ENCODE results near the gene TMEM222. TPM values are rescaled to one million over a fixed set of nuclear protein-coding genes. Genes with fewer than 3 reads are reported as not detected.

TMEM222 gene, protein sequence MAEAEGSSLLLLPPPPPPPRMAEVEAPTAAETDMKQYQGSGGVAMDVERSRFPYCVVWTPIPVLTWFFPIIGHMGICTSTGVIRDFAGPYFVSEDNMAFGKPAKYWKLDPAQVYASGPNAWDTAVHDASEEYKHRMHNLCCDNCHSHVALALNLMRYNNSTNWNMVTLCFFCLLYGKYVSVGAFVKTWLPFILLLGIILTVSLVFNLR
- 22.9 and 23.5 TPM in 2 replicates for total RNA-seq

DNA sequence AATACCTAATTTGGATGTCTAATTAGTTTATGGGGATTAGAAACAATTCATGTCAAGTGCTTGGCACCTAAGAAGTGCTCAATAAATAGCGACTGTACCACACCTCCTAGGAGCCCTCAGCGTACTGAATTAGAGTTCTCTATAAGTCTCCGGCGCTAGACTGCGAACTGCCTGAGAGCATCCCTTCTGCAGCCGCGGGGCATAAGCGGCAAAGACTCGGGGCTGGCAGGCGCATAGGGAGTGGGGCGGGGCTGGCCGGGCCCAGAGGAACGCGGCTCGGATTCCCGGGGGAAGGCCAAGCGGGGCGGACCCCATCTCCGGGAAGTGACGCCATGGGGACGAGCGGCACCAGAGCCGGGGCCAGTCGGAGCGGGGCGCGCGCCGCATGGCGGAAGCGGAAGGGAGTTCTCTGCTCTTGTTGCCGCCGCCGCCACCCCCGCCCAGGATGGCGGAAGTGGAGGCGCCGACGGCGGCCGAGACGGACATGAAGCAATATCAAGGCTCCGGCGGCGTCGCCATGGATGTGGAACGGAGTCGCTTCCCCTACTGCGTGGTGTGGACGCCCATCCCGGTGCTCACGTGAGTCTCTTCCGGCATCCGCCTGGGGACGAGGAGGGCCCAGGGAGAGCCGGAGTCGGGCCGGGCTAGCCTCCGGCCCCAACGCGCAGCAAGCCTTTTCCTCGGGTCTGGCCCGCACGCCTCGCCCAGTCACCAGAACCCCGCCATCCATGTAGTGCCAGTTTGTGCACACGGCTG lies at the start of gene TMEM222:
TMEM222 (plus strand) TSS at position 351 of the 756 bp plus-strand sequence; CDS start at position 386, 35 bp downstream.

DNA sequence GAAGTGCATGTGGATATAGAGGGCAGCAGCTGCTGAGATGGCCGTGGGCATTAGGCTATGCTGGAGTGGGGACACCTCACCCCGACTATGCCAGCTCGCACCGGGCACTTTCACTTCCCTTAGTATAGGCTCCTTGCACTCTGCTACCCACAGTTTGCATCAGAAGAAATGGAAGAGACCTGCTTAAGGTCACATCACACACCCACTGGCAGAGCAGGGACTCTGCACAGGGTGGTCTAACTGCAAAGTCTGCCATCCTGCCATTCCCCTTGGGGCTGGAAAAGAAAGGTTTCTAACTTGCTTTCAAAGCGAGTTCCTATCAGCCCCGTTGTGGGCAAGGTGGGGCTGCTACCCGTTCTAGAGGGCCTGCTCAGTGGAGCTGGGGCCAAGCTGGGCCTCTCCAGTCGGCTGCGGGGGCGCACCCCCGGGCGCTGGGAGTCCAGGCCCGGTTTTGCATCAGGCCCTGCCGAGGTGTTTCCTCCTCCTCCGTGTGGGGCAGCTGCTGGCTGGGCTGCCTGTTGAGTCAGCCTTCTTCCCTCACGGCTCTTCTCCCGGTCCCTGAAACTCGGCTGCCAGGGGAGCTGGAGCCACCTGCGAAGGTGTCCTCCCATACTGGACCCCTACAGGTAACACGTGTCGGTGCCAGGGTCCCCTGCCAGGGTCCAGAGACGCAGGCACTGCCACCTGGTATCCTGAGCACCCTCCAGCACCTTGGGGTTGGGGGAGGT lies 19.7 kb downstream of the TMEM222 start, which contains the start of gene SYTL1:
SYTL1 (plus strand) TSS at position 498 of the 728 bp plus-strand sequence. CDS start 3,313 bp downstream, outside the sequence.

DNA sequence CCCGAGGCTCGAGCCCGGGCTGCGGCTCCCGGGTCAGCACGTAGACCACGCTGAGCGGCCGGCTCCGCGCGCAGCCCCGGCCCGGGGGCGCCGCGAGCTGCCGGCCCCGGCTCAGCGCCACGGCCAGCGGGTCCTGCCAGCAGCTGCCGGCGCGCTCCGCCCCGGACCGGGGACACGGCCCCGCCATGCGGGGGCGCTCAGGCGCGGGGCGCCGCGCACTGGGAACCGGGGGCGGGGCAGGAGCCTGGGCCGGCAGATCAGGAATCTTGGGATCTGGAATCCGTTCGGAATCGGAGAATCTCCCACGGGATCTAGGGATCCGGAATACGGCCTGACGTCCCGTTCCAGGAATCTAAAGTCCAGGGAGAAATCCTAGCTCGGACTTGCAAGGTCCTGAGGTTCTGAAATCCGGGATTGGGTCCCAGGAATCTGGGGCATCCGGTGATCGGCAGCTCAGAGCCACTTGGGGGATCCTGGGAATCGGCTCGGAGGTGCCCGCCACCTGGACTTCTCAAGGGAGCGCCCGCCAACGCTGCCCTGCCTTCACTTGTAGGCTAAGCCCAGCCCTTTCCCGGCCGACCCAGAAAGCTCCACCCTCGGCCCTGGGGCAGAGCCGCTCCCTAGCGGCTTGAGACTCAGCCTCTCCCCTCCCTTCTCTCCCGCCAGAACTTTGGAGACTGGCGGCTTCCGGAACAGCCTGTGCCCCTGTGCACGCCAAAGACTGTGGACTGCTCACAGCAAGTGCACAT lies 44.6 kb downstream of the TMEM222 start, which contains the start of gene MAP3K6:
MAP3K6 (minus strand) TSS at position 551 of the 749 bp plus-strand sequence; CDS start at position 187, 364 bp downstream.

DNA sequence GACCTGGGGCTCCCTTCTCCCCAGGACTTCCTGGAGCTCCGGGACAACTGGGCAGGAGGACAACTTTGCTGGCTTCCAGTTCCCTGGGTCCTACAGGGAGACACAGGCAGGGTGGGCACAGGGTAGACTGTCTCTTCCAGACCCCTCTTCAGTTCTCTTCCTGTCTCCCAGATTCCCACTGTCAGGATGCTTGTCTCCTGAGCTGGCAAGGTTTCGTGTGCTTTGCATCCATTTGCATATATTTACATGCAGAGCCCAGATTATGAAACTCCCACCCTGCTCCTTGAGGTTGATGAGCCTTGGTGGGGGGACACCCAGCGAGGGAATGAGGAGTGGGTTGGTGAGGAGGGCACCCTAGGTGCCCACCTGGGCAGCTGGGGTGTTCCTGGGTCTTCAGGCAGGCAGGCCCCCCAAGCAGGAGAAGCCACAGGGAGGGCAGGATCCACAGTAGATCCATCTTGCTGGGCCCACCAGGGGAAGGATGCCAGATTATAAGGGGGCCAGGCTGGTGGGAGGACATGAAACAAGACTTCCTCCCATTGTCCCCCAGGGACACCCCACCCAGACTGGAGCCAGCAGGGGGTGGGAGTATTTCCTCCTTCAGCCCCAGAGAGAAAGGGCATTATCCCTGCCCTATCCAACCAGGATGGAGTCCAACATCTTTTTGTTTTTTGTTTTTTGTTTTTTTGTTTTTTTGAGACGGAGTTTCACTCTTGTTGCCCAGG lies 52.6 kb downstream of the TMEM222 start, which contains the start of gene FCN3:
FCN3 (minus strand) TSS at position 463 of the 725 bp plus-strand sequence; CDS start at position 457, 6 bp downstream.

DNA sequence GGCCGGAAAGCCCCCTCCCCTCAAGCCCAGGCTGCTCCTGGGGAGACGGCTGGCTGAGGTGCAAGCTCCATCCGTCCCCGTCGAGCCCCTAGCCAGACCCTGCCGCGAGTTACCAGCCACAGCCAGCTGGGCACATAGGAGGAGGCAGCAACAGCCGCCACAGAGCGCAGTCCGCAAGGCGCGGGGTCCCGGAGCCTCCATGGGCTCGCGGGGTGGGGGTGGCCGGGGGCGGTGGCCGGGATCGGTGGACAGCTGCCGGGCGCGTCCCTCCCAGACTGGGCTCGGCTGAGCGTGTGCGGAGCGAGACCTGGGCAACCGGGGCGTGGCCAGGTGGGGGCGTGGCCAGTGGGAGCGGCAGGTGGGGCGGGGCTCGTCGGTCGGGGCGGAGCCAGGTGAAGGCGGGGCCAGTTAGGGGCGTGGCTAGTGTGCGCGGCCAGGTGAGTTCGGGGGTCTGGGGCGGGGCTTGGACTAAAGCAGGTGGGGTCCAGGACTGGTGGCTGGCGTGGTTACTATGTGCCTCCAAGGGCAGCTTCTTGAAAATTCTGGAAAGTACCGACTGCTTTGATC lies 61.2 kb downstream of the TMEM222 start, which contains the start of gene CD164L2:
CD164L2 (minus strand) TSS at position 295 of the 567 bp plus-strand sequence; CDS start at position 201, 94 bp downstream.

Other genes starting within 250 kb of the TMEM222 start
- 3.4 and 5.0 TPM in 2 replicates for gene SLC9A1, start 167.0 kb upstream of the TMEM222 start, total RNA-seq
- gene WDTC1, start 87.5 kb upstream of the TMEM222 start, total RNA-seq = 14.6 and 19.9 TPM in 2 replicates
- gene SYTL1, start 19.9 kb downstream of the TMEM222 start, total RNA-seq = 0.14 and 0.18 TPM in 2 replicates
- 8.7 and 13.0 TPM in 2 replicates for gene MAP3K6, start 44.8 kb downstream of the TMEM222 start, total RNA-seq
- not detected in 2 replicates for gene FCN3, start 52.7 kb downstream of the TMEM222 start, total RNA-seq
- gene CD164L2, start 61.2 kb downstream of the TMEM222 start, total RNA-seq = not detected in 2 replicates
- gene GPR3, start 70.5 kb downstream of the TMEM222 start, total RNA-seq = 0.09 and 0.14 TPM in 2 replicates
- 10.0 and 12.9 TPM in 2 replicates for gene WASF2, start 168.0 kb downstream of the TMEM222 start, total RNA-seq

Measured in smooth muscle cell of bladder (primary cell).